Fibroblast of the aortic adventitia (primary cell): ENCODE results near the gene PLXNA2. TPM values are rescaled to one million over a fixed set of nuclear protein-coding genes. Genes with fewer than 3 reads are reported as not detected.
A peak's percentile ranks its signal among the peaks of the same experiment; 100 is the strongest.

Experiments
- DNase-seq: peaks from one replicate; pipeline ENCODE4 v3.0.0-alpha.2; 2010; ENCODE audit warnings: low read depth
- H3K4me3 ChIP-seq: 2 replicates; pipeline ENCODE4 v1.5.1; 2011; ENCODE audit warnings: low read depth, mild to moderate bottlenecking, control low read depth, low read length, moderate library complexity
- CTCF ChIP-seq: IDR thresholded peaks from 2 replicates; pipeline ENCODE4 v1.5.1; 2011; ENCODE audit warnings: mild to moderate bottlenecking, low read length, control low read depth, inconsistent platforms; ENCODE audit not compliant: insufficient read depth
- total RNA-seq: library from RNA; depleted of rRNA; stranded (reverse); fragments of >200 nt; gene quantifications from 2 replicates; pipeline ENCODE4 v1.2.3, GENCODE V29; 2012; ENCODE audit warnings: low replicate concordance

PLXNA2 gene
- total RNA-seq, 1 donor, result 8.0 TPM

DNA sequence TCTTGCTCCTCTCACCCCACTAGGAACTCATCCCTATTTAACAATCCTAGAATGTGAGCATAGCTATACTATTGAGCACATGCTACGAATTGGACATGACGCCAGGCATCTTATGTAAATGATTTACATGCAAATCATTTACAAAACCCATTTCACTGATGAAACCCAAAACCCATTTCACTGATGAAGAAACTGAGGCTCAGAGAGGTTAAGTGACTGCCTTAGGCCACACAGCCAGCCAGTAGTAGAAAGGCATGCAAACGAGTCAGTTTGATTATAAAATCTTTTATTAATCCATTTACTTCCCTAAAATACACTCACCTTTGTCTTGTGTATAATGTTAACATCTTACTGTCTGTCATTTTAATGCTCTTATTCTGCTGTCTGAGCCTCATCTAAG lies 87.9 kb downstream of the PLXNA2 start:
- no peak overlapping the region for H3K4me3 ChIP-seq
- no peak for DNase-seq
- TF ChIP-seq CTCF, result no peak

GRCh38 chr1:208154679-208155642 lies 89.2 kb downstream of the PLXNA2 start:
- H3K4me3 ChIP-seq, result no peak overlapping the region
- DNase-seq, result peak; percentile 88
- no peak for TF ChIP-seq CTCF

GRCh38 chr1:208154040-208154439 lies 90.1 kb downstream of the PLXNA2 start:
- H3K4me3 ChIP-seq, result no peak overlapping the region
- TF ChIP-seq CTCF, result no peak
- DNase-seq, result no peak

- H3K4me3 ChIP-seq, result no peak overlapping the region
- no peak for TF ChIP-seq CTCF
- DNase-seq, result no peak
Measured at GRCh38 chr1:208153386-208153785, 90.8 kb downstream of the PLXNA2 start.

DNA sequence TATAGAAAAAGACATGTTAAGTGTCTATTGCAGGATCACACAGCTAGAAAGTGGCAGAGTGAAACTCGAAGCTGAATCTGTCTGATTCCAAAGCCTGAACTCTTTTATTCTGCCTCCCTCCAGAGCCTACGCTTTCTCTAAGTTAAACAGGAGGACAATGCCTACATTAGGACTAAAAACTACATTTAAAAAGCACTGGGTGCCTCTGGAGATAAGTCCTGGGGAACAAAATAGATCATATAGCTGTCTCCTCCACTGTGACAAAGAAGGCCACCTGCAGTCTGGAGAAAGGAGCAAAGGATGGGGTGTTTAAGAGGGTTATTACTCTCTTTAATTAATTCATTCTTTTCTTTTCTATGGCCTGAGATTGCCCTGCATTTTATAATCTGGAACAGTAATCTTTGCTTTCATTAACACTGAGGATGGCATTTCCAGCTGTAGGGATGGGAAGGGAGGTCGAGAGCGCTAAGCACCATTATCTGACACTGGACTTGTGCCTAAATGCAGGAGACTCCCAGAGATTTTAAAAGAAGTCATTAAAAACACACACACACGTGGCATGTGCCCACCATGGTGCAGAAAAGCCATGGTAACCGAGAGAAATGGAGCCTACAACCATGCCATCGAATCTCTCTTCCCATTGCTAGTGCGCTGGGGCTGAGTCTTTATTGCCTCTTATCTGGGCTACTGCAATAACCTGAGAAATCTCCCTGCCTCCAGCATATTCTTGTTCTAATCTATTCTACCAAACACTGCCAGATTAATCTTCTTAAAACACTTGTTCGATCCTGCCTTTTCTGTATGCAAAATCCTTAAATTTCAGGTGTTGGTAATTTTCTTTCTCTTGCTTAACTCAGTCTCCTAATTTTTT lies 92.2 kb downstream of the PLXNA2 start:
- no peak for TF ChIP-seq CTCF
- no peak overlapping the region for H3K4me3 ChIP-seq
- no peak for DNase-seq

- DNase-seq, result no peak
- no peak for TF ChIP-seq CTCF
Measured at GRCh38 chr1:208150833-208151458, 93.2 kb downstream of the PLXNA2 start.

More at GRCh38 chr1:208150833-208151458, 93.2 kb downstream of the PLXNA2 start:
- no peak overlapping the region for H3K4me3 ChIP-seq
